GM19467 (cell line): ENCODE results near the gene DHCR7.

ENCODE experiments used
- ATAC-seq: cut with Tn5 transposase; IDR thresholded peaks from one replicate; pipeline ENCODE4 v1.9.1; 2021; ENCODE audit warnings: mild to moderate bottlenecking, moderate library complexity; ENCODE audit not compliant: unreplicated experiment

DHCR7 gene

GRCh38 chr11:71459076-71459766 lies 11.0 kb upstream of the DHCR7 start:
- ATAC-seq = no peak

DNA sequence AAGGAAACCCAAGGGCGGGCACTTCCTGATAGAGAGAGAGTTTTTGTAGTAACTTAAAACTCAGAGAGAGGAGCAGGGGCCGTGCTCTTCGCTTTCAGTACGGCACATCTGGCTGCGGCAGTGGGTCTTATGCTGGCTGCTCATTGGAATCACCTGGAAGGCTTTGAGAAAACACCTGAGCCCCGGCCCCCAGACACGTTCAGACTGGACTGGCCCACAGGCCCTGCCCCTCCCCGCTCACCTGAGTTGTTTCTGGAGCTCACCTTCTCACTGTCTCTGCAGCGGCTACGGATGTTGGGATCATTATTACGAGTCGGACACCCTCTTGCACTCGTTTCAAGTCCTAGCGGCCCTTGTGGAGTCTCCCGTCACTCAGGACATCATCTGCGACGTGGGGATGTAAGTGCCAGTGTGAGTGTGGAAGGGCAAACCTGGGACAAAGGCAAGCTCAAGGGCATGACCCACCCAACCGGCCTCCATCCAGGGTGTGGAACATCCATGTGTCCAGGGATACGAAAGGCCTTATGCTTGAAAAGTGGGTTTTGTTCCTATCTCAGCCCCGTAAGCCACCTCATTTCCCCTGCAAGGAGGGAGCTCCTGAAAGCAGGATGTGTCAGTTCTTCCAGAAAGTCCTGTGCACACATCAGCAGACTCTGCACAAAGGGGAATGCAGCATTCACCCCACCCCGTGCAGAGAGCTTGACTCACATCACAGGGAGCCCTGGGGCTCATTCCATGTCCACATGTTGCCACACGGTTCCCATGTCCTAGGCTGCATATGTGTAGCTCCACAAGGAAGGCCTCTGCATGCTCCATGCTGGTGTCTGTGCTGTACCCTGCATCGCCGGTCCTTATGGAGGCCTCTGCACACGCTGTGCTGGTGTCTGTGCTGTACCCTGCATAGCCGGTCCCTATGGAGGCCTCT lies 10.2 kb upstream of the DHCR7 start:
- ATAC-seq = no peak

- no peak for ATAC-seq
Measured at GRCh38 chr11:71456831-71457230, 8.6 kb upstream of the DHCR7 start.

DNA sequence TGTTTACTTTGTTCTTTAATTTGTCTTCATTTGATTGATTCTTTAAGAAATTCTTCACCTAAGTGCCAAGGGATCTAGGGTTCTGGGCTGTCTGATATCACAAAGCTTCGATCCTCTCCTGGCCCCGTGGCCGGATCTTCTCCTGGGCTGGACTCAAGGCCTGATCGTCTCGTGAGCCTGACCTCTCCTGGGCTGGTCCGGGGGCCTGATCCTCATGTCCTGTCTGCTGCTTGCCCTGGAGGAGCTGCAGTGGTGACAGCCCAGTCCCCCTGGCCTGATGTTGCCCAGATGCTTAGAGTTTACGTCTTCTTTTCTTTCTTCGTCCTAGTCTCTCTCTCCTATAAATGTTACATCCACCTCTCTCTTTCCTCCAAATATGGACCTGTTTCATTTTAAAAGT lies 8.1 kb upstream of the DHCR7 start:
- ATAC-seq = no peak

GRCh38 chr11:71454470-71455113 lies 6.4 kb upstream of the DHCR7 start:
- no peak for ATAC-seq

DNA sequence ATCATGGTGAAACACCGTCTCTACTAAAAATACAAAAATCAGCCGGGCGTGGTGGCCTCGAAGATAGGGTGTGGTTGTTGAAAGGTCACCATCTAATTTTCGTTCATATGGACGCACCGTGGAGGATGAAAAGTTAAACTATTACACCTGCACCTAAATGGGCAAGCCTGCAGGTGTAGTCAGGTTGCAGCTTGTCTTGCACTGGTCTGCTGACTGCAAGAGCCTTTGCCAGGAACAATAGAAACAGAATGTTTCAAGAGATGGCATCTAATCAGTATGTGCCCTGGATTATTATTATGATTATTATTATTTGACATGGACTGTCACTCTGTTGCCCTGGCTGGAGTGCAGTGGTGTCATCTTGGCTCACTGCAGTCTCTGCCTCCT lies 5.7 kb upstream of the DHCR7 start:
- ATAC-seq = no peak

- peak; percentile 45 for ATAC-seq
Measured at GRCh38 chr11:71453037-71453917, 5.1 kb upstream of the DHCR7 start, which contains the start of gene NADSYN1. TSS of gene NADSYN1 (plus strand) at chr11:71453203. CDS start at chr11:71453297, 94 bp downstream.

GRCh38 chr11:71452199-71453036 lies 4.2 kb upstream of the DHCR7 start:
- no peak for ATAC-seq

- no peak for ATAC-seq
Measured at GRCh38 chr11:71451596-71452198, 3.5 kb upstream of the DHCR7 start.

DNA sequence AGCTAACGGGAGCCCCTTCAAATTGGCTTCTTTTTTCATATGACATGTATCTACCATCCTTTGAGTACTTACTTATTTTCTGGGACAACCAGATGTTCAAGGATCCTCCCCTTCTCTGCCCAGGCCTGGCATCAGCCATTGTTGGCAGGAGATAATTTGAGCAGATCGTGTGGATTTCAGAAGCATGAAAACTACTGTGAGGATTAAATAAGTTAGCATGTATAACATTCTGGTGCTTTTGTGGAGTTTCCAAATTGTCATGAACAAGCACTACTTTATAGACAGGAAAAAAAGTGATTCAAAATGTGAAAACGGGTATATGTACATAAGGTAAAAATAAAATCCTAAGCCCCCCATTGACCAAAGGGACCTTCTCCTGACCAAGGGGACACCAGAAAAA lies 2.7 kb upstream of the DHCR7 start:
- ATAC-seq = no peak

DNA sequence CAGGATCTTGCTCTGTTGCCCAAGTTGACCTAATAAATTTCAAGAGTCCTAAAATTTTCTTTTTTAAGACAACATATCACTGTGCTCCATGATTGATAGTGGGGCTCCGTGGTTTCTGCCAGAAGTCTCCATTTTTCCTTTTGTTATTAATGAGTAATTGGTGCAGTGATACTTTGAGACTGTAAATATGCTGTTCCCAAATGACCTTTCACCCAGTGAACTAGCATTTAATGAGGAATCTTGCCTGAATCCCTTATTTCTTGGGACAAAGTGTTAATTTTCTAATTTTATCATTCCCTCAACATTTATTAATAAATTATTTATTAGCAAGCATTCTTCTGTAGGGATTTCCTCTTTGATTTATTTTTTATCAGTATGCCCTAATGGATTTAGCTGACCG lies 2.3 kb upstream of the DHCR7 start:
- ATAC-seq = no peak

GRCh38 chr11:71449596-71449995 lies 1.4 kb upstream of the DHCR7 start:
- no peak for ATAC-seq

- ATAC-seq = no peak
Measured at GRCh38 chr11:71447791-71448256, 369 bp downstream of the DHCR7 start.

DNA sequence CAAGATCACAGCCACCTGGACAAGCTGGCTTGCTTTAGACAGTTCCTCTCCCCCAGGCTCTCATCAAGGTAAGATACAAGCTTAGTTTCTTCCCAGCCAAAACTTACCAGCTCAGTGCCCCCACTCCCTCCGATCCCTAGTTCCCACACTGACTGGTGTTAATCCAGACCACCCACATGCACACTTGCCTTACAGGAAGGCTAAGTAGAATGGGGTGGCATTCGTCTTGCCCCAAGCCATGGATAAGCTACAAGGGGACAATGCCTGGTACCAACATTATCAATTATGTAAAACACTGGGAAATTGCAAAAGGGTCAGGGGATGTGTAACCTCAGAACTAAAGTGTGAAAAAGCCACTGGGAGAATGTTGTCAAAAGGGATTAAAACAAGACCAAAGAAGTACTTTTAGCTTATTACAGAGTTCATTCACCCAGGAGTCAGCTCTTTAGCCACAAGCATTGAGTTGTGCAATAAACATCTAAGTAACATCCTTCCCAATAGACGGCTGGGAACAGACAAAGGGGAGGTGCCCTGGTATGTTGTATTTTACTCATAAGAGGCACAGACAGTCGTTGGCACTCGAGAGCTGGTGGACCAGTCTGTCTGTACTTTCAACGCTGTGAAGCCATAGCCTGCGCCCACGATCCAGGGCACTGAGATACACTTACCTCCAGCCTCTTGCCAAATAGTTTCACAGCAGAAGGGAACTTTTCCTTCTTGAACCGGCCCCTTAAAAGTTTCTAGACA lies 1.1 kb downstream of the DHCR7 start:
- no peak for ATAC-seq

GRCh38 chr11:71446150-71446549 lies 2.0 kb downstream of the DHCR7 start:
- ATAC-seq = no peak

DNA sequence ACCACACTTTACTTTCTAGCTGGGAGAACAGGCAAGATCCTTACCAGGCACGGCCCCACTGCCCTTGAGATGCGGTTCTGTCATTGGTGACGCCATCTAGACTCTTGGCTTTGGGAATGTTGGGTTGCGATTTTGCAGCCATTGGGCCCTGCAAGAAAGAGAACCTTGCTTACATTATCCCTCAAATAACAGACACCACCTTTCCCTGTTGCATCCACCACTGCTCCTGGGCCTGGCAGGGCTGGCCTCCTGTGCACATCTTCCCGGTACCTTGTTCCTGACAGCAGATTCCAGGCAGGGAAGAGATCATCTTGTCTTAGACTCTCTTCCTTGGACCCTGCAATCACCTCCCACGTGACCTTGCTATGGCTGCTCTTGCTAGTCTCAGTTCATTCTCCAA lies 3.4 kb downstream of the DHCR7 start:
- no peak for ATAC-seq

DNA sequence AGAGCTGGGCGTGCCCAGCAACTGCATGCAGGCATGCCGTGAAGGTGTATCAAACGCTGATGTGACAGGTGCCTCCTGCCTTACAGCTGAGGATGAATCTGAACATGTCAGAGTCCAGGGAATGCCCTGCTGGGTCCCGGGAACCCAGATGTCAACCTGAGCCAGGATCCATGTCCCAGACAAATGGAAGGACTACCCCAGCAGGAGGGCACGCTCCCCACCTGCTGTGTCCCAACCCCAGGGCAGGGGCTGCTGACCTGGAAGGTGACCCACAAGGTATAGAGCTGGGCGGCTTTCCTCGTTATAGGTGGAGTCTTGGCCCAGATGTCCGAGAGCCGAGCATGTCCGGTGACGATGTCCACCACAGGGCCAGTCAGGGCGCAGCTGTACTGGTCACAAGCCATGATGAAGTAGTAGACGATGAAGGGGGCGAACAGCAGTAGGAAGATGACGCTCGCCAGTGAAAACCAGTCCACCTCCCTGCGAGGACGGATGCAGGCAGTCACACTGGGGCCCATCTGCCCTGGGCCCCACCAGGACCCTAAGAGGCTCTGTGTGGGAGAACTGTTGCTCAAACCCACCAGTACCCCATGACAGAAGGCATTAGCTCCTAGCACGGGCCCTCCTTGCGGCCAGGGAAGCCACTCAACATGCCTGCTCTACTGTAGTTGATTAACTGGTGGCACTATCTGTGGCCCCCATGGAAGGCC lies 4.3 kb downstream of the DHCR7 start:
- ATAC-seq = no peak

GRCh38 chr11:71442880-71443279 lies 5.3 kb downstream of the DHCR7 start:
- ATAC-seq = no peak
